GM12873 (cell line): ENCODE results near the gene TBC1D22A.

ENCODE experiments used
- TF ChIP-seq, protein P1 (sequence below): IDR thresholded peaks from 2 replicates; pipeline ENCODE4 v1.5.1; 2012; ENCODE audit warnings: low read depth, mild to moderate bottlenecking, moderate library complexity, low read length, control low read depth; ENCODE audit not compliant: insufficient read depth; ENCODE audit errors: missing control alignments

Gene TBC1D22A

DNA sequence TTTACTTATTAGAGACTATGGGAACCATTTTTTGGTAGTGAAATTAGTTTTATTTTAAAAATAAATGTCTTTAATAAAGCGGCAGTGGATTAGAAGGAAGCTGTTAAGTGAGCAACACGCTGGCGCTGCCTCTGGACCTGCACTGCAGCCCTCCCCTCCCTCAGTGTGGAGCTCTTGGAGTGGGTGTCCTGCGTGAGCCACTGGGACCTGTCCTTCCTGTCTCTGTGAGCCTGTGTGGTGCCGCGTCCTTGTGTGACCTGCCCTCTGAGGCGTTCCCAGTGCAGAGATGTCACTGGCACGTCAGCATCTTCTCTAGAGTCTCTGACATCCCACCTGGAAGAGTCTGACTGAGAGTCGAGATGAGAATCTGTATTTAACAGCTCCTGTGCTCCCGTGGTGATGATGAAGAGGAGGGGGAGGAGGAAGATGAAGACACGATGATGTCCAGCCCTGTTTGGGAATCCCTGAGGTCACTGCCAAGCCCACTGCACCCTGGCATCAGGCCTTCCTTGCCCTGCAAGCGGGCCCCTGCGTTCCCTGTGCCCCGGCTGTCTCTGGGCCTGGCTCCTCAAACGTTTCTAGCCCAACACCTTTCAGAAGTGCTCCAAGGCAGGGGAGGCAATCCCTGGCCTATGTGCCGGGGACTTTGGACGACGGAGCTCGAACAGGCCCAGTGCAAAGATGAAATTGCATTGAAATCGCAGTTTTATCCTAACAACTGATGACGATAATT, 271.8 kb downstream of the TBC1D22A start:
- TF ChIP-seq, protein P1, sequence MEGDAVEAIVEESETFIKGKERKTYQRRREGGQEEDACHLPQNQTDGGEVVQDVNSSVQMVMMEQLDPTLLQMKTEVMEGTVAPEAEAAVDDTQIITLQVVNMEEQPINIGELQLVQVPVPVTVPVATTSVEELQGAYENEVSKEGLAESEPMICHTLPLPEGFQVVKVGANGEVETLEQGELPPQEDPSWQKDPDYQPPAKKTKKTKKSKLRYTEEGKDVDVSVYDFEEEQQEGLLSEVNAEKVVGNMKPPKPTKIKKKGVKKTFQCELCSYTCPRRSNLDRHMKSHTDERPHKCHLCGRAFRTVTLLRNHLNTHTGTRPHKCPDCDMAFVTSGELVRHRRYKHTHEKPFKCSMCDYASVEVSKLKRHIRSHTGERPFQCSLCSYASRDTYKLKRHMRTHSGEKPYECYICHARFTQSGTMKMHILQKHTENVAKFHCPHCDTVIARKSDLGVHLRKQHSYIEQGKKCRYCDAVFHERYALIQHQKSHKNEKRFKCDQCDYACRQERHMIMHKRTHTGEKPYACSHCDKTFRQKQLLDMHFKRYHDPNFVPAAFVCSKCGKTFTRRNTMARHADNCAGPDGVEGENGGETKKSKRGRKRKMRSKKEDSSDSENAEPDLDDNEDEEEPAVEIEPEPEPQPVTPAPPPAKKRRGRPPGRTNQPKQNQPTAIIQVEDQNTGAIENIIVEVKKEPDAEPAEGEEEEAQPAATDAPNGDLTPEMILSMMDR, result no peak

- TF ChIP-seq, protein P1, result no peak
Measured at GRCh38 chr22:47034905-47035419, 272.5 kb downstream of the TBC1D22A start.

- TF ChIP-seq, protein P1, result no peak
Measured at GRCh38 chr22:47035425-47035881, 273.0 kb downstream of the TBC1D22A start.

GRCh38 chr22:47036352-47036751, 273.9 kb downstream of the TBC1D22A start:
- TF ChIP-seq, protein P1, result no peak

- TF ChIP-seq, protein P1, result no peak
Measured at GRCh38 chr22:47036936-47037485, 274.6 kb downstream of the TBC1D22A start.

DNA sequence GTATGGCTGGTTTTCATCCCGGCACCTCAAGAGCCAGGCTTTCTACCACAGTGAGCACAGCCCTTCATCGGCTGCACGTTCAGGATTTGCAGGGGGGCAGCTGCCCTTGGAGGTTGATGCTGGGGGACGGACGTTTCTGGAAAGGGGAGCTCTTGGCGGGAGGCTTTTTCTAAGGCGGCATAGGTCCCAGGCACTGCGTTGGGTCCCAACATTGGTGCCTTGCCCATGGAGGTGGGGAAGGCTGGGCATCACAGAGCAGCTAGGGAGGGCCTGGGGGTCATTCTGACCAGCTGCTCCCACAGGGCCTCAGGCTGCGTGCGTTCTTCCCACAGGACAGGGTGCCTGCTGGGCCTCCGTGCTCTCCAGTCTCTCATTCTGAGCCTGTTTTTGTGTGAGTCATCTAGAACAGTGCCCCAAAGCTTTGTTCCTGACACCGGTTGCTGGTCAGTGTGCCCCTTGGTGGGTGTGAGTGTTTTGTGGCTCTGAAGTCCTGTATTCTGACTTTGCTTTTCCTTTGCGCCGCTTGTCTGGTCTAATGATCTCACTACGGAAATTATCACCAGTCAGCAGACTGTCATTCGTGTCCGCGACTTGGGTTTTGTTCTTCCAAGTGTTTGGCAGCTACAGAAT, 275.9 kb downstream of the TBC1D22A start:
- TF ChIP-seq, protein P1, result no peak

GRCh38 chr22:47039356-47039755, 276.9 kb downstream of the TBC1D22A start:
- TF ChIP-seq, protein P1, result no peak
